Natural killer cell treated with Interleukin-12 subunit alpha and Interleukin-12 subunit beta and Interleukin-15 and Interleukin-18, amount 100 ng/mL, for 72 hours (primary cell): Measurements from ENCODE around the gene ANKRD45. TPM values are rescaled to one million over a fixed set of nuclear protein-coding genes. Genes with fewer than 3 reads are reported as not detected.
"Not testable (repeated sequence)": the region's sequence is repeated elsewhere in the genome, so short reads cannot be mapped to it uniquely, and the experiment has no call there.

Source experiments
- ATAC-seq, 2 donors: fragments of 150-1000 bp; cut with Tn5 transposase in 1 of 2; sonication (Bioruptor Pico), chemical (Tn5 transposase) in 1 of 2; 2 replicates each; pipeline ENCODE4 v1.10.0; 2021
- DNase-seq: peaks from one replicate; pipeline ENCODE4 v3.0.0; 2022; ENCODE audit warnings: low spot score
- H3K27ac Mint-ChIP-seq, 2 donors: 1 replicate in 1 of 2; 2 replicates in 1 of 2; pipeline ENCODE4 v1.8.0; 2022; ENCODE audit warnings: mixed read lengths in 2 of 2, mild to moderate bottlenecking in 1 of 2, moderate library complexity in 1 of 2
- H3K27me3 Mint-ChIP-seq, 2 donors: 1 replicate in 1 of 2; 2 replicates in 1 of 2; pipeline ENCODE4 v1.8.0; 2022; ENCODE audit warnings: mixed read lengths in 2 of 2
- H3K36me3 Mint-ChIP-seq: one replicate; pipeline ENCODE4 v1.8.0; 2022; ENCODE audit warnings: mixed read lengths
- H3K4me1 Mint-ChIP-seq, 2 donors: 1 replicate in 1 of 2; 2 replicates in 1 of 2; pipeline ENCODE4 v1.8.0; 2022; ENCODE audit warnings: low read depth in 2 of 2, mixed read lengths in 2 of 2, mild to moderate bottlenecking in 1 of 2
- H3K4me3 Mint-ChIP-seq: one replicate; pipeline ENCODE4 v1.8.0; 2022; ENCODE audit warnings: mixed read lengths
- H3K9me3 Mint-ChIP-seq: 2 replicates; pipeline ENCODE4 v1.8.0; 2022; ENCODE audit warnings: mixed read lengths
- total RNA-seq, 2 donors: library from RNA; stranded (reverse); gene quantifications; one replicate each; pipeline ENCODE4 v1.2.3, GENCODE V29; 2022

Gene ANKRD45
- total RNA-seq, 2 donors from 2014 or later = not detected

DNA sequence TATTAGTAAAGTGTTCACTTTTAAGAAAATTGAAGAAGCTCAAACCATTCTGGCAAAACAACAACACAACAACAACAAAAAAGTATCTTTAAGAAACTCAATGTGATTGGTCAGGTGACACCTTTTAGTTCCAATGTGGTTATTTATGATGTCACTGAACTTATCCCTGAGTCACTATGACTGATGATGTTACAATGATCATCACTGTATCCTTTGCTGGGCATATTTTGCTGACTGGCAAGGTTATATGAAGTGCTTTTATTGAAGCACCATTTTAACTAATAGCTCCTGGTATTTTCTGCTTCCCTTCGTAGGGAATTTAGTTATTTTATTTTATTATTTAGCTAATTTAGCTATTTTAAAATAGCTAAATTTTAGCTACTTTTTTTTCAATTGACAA is 34.5 kb downstream of the ANKRD45 start, which contains the start of gene TEX50:
Gene TEX50 (plus strand): TSS at position 223 of the 400 bp plus-strand sequence. CDS start 184 bp downstream, outside the sequence.
- Mint-ChIP-seq H3K9me3 (peaks cover 3% of the 10 kb centered on the region), H3K4me1 (no peaks in the 10 kb centered on the region), H3K36me3 (no peaks in the 10 kb centered on the region), H3K27ac (no peak within 1 kb of the TSS), H3K27me3 (peaks cover 26 to 42% of the 10 kb centered on the region in 2 donors), H3K4me3 (no peak within 1 kb of the TSS)
- no peak for DNase-seq
- no peak for ATAC-seq

DNA sequence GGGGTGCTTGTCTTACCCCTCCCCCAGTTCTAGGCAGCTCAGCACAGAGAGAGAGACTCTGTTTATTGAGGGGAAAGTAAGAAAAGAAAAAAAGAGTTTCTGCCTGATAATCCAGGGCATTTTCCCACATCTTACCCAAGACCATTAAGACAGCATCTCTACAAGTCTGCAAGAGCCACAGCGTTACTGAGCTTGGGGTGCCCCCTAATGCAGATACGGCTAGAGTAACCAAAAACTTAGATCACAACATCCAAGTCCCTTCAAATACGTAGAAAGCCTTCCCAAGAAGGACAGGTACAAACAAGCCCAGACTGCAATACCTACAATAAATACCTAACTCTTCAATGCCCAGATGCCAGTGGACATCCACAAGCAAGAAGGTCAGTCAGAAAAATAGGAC is 40.8 kb downstream of the ANKRD45 start:
- Mint-ChIP-seq H3K27ac (no peak overlapping the region), H3K9me3 (no peaks in the 10 kb centered on the region), H3K4me3 (no peak overlapping the region), H3K36me3 (no peaks in the 10 kb centered on the region), H3K4me1 (no peaks in the 10 kb centered on the region), H3K27me3 (peaks cover 15 to 29% of the 10 kb centered on the region in 2 donors)
- no peak for DNase-seq
- no peak for ATAC-seq

DNA sequence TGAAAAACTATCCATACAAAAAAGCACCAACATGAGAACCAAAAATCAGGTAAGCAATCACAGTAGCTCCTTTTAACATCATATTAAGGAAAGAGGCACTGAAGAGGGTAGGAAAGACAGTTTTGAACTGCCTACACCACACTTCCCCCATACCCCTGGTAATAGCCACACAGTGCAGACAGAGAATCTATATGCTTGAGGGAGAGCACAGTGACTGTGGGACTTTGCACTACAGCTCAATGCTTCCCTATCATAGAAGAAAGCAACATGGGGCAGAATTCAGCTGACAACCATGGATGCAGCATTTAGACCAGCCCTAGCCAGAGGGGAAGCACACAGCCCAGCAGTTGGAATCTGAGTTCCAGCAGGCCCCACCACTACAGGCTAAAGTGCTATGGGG is 42.4 kb downstream of the ANKRD45 start:
- H3K9me3 Mint-ChIP-seq = no peaks in the 10 kb centered on the region
- H3K27me3 Mint-ChIP-seq = peaks cover 15 to 22% of the 10 kb centered on the region in 2 donors
- DNase-seq (no peak), ATAC-seq (no peak)
- no peak overlapping the region for H3K4me3 Mint-ChIP-seq
- no peak overlapping the region for H3K27ac Mint-ChIP-seq
- no peaks in the 10 kb centered on the region for H3K4me1 Mint-ChIP-seq
- H3K36me3 Mint-ChIP-seq = peaks cover 6% of the 10 kb centered on the region

DNA sequence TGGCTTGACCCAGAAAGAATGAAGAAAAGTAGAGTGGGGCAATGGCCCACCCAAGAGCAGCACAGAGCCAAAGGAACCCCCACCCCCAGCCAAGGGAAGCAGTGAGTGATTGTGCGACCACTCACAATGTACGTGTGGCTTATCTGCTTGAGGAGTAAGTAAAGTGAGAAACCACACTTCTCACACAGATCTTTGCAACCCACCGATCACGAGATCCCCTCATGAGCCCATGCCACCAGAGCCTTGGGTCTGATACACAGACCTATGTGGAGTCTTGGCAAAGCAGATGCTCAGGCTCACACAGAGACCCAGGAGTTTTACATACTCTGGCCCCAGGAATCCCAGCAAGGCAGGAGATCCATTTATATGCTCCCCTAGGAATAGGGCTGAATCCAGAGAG is 52.8 kb downstream of the ANKRD45 start:
- peaks cover 36% of the 10 kb centered on the region for H3K36me3 Mint-ChIP-seq
- H3K9me3 Mint-ChIP-seq = peaks cover 20% of the 10 kb centered on the region
- peak overlapping the region; percentile 15 for H3K4me3 Mint-ChIP-seq
- peaks cover 18 to 19% of the 10 kb centered on the region in 2 donors for H3K4me1 Mint-ChIP-seq
- peaks cover 27 to 29% of the 10 kb centered on the region in 2 donors for H3K27me3 Mint-ChIP-seq
- no peak overlapping the region for H3K27ac Mint-ChIP-seq
- peak in 1 of 2 donors; percentile 60 for ATAC-seq
- no peak for DNase-seq

DNA sequence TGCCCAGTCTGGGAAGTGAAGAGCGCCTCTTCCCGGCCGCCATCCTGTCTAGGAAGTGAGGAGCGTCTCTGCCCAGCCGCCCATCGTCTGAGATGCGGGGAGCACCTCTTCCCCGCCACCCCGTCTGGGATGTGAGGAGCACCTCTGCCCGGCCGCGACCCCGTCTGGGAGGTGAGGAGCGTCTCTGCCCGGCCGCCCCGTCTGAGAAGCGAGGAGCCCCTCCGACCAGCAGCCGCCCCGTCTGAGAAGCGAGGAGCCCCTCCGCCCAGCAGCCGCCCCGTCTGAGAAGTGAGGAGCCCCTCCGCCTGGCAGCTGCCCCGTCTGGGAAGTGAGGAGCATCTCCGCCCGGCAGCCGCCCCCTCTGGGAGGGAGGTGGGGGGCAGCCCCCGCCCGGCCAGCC is 56.6 kb downstream of the ANKRD45 start:
- not testable (repeated sequence) for DNase-seq, H3K36me3 Mint-ChIP-seq, H3K4me3 Mint-ChIP-seq, ATAC-seq, H3K9me3 Mint-ChIP-seq, H3K27me3 Mint-ChIP-seq, H3K27ac Mint-ChIP-seq
- H3K4me1 Mint-ChIP-seq = peaks cover 13 to 14% of the 10 kb centered on the region in 2 donors

DNA sequence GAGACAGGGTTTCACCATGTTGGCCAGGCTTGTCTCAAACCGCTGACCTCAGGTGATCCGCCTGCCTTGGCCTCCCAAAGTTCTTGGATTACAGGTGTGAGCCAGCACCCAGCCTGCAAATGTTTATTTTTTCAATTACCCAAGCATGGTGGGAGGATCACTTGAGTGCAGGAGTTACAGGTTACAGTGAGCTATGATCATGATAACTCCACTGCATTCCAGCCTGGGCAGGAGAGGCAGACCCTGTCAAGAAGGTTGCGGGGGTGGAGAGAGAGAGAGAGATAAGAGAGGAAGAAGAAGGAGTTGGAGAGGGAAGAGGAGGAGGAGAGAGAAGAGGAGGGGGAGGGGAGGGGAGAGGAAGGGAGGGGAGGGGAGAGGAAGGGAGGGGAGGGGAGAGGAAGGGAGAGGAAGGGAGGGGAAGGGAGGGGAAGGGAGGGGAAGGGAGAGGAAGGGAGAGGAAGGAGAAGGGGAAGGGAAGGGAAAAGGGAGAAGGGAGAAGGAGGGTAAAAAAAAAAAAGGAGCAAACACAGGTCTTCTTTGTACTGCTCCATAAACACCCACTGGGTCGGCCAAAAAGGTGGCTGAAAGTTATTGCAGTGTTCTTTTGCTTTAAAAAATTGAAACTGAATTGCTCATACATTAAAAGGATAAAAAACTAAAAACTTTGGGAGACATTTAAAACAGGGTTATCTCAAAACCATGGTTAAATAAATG is 61.0 kb downstream of the ANKRD45 start:
- Mint-ChIP-seq H3K27me3 (peaks cover 24% of the 10 kb centered on the region in 2 donors), H3K9me3 (no peaks in the 10 kb centered on the region), H3K36me3 (no peaks in the 10 kb centered on the region), H3K4me3 (no peak overlapping the region), H3K27ac (no peak overlapping the region), H3K4me1 (no peaks in the 10 kb centered on the region)
- DNase-seq (no peak), ATAC-seq (no peak)

DNA sequence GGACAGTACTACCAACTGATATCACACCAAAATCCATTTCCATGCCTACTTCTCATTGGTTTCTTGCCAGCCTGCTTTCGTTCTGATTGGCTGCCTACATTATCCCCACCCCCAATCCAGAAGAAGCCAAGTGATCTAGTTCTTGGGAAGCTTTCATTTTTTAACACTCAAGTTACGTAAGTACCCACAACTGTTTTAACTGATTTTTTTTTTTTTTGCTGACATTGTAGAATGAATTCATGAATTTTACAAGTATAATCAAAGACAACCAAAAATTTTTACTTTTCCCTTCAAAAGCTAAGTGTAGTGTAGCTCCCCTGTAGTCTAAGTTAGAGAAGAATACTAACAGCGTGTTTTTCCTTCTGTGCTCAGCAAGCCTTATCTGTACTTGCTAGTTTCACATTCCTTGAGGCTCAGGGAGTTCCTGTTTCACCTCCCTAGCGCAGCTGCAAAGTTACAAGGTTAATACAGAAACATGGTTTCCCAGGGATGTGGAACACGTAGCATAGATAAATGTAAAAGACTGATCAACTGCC is 66.5 kb downstream of the ANKRD45 start, which contains the start of gene SLC9C2:
Gene SLC9C2 (minus strand): TSS at position 17 of the 536 bp plus-strand sequence. CDS start 1,296 bp downstream, outside the sequence.
- H3K36me3 Mint-ChIP-seq = no peaks in the 10 kb centered on the region
- H3K9me3 Mint-ChIP-seq = no peaks in the 10 kb centered on the region
- peaks cover 8% of the 10 kb centered on the region in 2 donors for H3K4me1 Mint-ChIP-seq
- ATAC-seq (no peak), DNase-seq (no peak)
- H3K4me3 Mint-ChIP-seq = no peak within 1 kb of the TSS
- peaks cover 19 to 24% of the 10 kb centered on the region in 2 donors for H3K27me3 Mint-ChIP-seq
- no peak within 1 kb of the TSS for H3K27ac Mint-ChIP-seq

DNA sequence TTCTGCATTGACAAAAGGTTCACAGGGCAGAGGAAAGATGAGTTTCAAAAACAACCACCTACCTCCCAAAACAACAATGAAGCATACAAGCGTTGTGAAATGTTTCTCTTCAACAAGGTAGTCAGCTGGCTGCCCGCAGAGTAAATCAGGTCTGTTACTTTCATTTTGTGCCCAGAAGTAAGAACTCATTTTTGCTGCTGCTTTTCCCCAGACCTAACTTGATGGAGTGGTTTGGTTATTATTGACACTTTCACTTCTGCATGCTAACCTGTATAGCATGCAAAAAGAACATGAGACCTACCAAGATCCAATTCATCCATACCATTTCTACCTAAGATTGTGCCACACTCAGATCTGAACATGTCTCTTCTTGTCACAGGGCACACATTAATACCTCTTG is 68.1 kb downstream of the ANKRD45 start:
- ATAC-seq (no peak), DNase-seq (no peak)
- no peak overlapping the region for H3K27ac Mint-ChIP-seq
- no peak overlapping the region for H3K4me3 Mint-ChIP-seq
- peaks cover 12 to 14% of the 10 kb centered on the region in 2 donors for H3K27me3 Mint-ChIP-seq
- H3K9me3 Mint-ChIP-seq = no peaks in the 10 kb centered on the region
- H3K36me3 Mint-ChIP-seq = no peaks in the 10 kb centered on the region
- peaks cover 8% of the 10 kb centered on the region in 2 donors for H3K4me1 Mint-ChIP-seq

DNA sequence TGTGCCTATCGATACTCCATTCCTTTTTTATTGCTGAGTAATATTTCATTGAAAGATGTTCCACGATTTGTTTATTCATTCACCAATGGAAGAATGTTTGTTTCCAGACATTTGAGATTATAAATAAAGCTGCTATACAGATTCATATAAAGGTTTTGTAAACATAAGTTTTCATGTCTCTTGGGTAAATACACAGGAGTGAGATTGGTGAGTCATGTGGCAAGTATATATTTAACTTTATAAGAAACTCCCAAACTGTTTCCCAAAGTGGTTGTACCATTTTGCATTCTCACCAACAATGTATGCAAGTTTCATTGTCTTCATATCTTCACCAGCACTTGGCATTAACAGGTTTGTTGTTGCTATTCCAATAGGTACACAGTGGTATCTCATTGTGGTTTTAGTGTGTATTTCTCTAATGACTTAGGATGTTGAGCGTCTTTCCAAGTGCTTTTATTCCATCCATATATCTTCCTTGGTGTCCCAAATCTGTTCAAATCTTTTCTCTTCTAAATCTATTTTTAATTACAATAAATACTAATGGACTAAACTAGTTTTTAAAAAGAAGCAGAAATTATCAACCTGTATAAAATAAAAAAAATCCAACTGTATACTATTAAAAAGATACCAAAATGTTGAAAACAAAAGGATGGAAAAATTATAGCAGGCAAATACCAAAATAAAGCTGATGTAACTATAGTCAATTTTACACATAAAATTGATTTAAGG is 73.4 kb downstream of the ANKRD45 start:
- ATAC-seq (no peak), DNase-seq (no peak)
- Mint-ChIP-seq H3K27me3 (peaks cover 18 to 21% of the 10 kb centered on the region in 2 donors), H3K9me3 (no peaks in the 10 kb centered on the region), H3K4me3 (no peak overlapping the region), H3K27ac (no peak overlapping the region), H3K4me1 (peaks cover 3 to 4% of the 10 kb centered on the region in 2 donors), H3K36me3 (peaks cover 4% of the 10 kb centered on the region)

DNA sequence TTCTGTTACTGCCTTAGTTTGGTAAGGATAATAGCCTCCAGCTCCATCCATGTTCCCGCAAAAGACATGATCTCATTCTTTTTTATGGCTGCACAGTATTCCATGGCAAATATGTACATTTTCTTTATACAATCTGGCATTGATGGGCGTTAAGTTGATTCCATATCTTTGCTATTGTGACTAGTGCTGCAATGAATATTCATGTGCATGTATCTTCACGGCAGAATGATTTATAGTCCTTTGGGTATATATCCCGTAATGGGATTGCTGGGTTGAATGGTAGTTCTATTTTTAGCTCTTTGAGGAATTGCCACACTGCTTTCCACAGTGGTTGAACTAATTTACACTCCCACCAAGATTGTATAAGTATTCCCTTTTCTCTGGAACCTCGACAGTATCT is 78.5 kb downstream of the ANKRD45 start:
- DNase-seq, ATAC-seq, H3K27ac Mint-ChIP-seq, H3K4me1 Mint-ChIP-seq, H3K9me3 Mint-ChIP-seq, H3K36me3 Mint-ChIP-seq, H3K4me3 Mint-ChIP-seq: not testable (repeated sequence)
- H3K27me3 Mint-ChIP-seq = peaks cover 19 to 21% of the 10 kb centered on the region in 2 donors

DNA sequence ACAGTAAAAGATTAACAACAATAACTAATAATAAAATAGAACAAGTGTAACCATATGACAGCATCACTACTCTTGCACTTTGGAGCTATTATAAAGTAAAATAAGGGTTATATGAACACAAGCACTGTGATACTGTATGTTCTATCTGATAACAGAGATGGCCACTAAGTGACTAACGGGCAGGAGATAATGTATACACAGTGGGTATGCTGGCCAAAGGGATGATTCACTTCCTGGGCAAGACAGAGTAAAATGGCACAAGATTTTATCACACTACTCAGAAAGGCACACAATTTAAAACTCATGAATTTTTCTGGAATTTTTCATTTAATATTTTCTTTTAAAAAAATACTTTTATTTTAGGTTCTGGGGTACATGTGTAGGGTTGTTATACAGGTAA is 79.1 kb downstream of the ANKRD45 start:
- Mint-ChIP-seq H3K36me3 (peaks cover 4% of the 10 kb centered on the region), H3K27me3 (peaks cover 19 to 21% of the 10 kb centered on the region in 2 donors)

DNA sequence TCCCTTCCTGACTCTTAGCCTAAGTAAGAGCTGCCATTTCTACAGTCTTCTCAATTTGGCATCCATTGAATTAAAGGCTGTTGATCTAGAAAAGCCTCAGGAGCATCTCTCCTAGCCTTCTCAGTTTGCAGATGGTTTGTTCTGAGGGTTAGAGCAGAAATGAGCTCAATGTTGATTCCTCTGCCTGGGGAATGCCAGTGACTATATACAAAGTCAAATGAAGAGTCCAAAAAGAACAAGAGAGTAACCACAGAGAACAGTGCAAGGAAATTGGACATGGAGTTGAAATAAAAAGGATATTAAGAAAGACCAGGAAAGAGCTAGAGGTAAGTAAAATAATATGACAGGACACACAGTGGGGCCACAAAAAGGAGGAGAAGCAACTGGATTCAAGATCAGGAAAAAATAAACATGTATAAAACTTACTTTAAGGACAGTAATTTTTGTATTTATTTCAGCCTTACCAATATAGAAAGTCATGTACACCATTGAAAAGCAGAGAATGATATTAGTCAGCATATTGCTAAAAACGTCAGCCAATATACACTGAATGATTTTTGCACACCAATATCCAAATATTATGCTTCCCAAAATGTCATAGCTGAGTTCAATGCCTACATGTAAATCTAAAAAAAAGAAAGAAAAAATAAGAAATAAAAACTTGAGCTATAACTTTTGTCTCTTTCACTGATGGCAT is 88.1 kb downstream of the ANKRD45 start:
- peak in 1 of 2 donors; percentile 87 for ATAC-seq
- Mint-ChIP-seq H3K27me3 (peaks cover 12% of the 10 kb centered on the region in 2 donors), H3K4me1 (peaks cover 0 to 6% of the 10 kb centered on the region in 2 donors), H3K9me3 (no peaks in the 10 kb centered on the region), H3K4me3 (peak overlapping the region; percentile 53), H3K27ac (peak overlapping the region in 1 of 2 donors; percentile 55), H3K36me3 (no peaks in the 10 kb centered on the region)
- no peak for DNase-seq

More for the DNA sequence above, 79.1 kb downstream of the ANKRD45 start:
- ATAC-seq (no peak), DNase-seq (no peak)
- H3K27ac Mint-ChIP-seq = no peak overlapping the region
- no peaks in the 10 kb centered on the region for H3K4me1 Mint-ChIP-seq
- no peak overlapping the region for H3K4me3 Mint-ChIP-seq
- no peaks in the 10 kb centered on the region for H3K9me3 Mint-ChIP-seq

DNA sequence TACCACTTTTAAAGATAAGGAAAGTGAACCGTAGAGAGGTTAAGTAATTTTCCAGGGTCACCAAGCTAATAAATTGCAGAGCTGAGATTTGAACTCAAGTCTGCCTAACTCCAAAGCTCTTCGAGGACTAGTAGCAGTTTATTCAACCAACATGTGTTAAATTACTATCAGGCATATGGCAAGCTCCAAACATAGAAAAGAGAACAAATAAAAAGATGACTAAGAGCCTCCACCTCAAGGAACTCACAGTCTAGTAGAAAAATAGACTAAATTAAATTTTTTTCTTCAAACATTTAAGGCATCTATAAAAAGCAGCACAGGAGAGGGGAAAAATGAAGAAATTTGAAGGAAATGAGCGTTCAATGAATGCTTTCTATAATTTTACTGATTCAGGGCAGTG is 89.0 kb downstream of the ANKRD45 start:
- DNase-seq = no peak
- peaks cover 0 to 6% of the 10 kb centered on the region in 2 donors for H3K4me1 Mint-ChIP-seq
- no peak for ATAC-seq
- no peaks in the 10 kb centered on the region for H3K9me3 Mint-ChIP-seq
- peak overlapping the region; percentile 19 for H3K4me3 Mint-ChIP-seq
- no peaks in the 10 kb centered on the region for H3K36me3 Mint-ChIP-seq
- H3K27me3 Mint-ChIP-seq = peaks cover 12 to 13% of the 10 kb centered on the region in 2 donors
- H3K27ac Mint-ChIP-seq = no peak overlapping the region
